HG03159 (cell line): Measurements from ENCODE around the gene PCK2.
A peak's percentile ranks its signal among the peaks of the same experiment; 100 is the strongest.

Source experiments
- ATAC-seq: cut with Tn5 transposase; IDR thresholded peaks from one replicate; pipeline ENCODE4 v1.9.1; 2021; ENCODE audit warnings: mild to moderate bottlenecking, moderate library complexity; ENCODE audit not compliant: unreplicated experiment

PCK2 gene

DNA sequence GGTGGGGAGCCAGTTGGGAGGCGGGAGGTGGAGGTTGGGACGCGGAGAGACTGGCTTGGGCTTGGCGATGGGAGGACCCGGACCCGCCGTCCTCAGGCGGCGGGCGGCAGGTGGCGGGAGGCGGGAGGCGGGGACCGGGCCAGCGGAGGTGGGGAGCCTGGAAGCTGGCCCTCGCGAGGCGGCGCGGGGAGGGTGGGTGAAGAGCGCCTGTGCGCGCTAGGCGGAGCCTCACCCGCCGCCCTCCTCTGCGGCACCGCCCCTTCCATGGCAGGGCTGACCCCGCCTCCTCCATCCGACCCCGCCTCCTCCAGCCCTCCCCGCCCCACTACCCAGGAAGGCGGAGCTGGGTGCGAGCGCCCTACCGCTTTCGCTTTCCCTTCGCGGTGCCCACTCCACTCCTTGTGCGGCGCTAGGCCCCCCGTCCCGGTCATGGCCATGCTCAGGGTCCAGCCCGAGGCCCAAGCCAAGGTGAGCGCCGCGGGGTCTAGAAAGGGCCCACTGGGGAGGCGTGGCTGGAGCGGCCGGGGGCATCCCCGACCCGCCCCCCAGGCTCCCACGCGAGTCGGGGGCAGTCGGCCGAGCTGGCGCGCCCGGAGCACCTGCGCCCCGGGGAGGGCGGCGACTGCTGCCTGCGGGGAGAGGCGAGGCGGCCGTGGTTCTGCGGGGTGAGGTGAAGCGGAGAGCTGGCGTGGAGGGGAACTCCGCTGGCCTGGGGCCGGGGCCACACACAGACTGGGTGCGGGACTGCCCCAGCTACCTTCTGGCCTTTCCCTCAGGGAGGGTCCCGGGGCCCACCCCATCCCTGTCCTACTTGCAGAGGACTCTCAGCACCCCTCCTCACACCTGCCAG lies 41.9 kb downstream of the PCK2 start, which contains the start of gene PSME1:
TSS of gene PSME1 (plus strand) at position 361 of the 850 bp plus-strand sequence. CDS start at position 430, 69 bp downstream.
- ATAC-seq = peak; percentile 81

DNA sequence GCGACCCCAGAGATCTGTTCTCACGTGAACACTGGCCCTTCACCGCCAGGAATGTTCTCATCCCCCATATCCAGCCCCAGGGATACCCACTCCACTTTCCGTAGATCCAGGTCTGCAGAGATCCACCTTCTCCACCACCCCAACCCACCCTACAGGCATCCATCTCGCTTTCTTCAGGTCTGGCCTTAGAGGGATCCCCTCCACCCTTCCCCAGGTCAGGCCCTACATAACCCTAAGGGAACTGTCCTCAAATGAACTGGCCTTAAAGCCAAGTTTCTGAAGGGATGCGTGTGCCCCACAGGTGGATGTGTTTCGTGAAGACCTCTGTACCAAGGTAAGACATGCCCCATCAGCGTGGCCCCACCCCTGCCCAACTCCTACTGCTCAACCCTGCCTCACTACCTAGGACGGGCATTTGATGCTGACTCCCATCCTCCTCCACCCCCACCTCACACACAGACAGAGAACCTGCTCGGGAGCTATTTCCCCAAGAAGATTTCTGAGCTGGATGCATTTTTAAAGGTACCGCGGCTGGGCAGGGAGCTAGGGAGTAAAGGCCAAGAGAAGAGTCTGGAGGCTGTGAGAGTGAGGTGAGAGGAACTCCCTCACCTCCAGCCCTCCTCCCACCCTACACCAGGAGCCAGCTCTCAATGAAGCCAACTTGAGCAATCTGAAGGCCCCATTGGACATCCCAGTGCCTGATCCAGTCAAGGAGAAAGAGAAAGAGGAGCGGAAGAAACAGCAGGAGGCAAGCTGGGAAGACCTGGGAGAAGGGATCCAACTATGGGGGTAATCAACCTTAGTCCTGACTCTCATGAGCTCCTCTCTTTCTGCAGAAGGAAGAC lies 42.8 kb downstream of the PCK2 start:
- no peak for ATAC-seq

DNA sequence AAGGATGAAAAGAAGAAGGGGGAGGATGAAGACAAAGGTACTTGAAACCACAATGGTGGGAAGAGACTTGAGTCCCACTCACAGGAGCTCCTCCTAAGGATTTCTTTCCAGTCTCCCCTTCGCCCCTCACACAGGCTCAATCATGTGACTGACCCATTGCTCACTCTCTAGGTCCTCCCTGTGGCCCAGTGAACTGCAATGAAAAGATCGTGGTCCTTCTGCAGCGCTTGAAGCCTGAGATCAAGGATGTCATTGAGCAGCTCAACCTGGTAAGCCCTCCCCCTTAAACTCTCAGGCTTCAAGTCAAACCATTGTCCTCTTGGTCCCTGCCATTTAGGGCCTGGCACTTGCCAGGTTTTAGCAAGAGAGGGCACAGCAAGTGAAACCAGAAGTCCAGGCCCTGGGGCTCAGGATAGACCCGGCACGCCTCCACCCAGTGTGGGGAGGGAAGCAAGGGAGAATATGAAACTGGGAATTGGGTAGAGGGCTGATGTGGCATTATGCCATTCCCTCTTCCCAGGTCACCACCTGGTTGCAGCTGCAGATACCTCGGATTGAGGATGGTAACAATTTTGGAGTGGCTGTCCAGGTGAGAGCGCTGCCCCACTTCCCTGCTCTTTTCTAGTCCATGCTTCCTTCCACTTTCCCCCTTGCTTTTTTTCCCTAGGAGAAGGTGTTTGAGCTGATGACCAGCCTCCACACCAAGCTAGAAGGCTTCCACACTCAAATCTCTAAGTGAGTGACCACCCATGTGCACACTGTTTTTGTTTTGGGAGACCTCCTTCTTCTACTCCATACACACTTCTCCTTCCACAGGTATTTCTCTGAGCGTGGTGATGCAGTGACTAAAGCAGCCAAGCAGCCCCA lies 43.7 kb downstream of the PCK2 start:
- ATAC-seq = no peak

DNA sequence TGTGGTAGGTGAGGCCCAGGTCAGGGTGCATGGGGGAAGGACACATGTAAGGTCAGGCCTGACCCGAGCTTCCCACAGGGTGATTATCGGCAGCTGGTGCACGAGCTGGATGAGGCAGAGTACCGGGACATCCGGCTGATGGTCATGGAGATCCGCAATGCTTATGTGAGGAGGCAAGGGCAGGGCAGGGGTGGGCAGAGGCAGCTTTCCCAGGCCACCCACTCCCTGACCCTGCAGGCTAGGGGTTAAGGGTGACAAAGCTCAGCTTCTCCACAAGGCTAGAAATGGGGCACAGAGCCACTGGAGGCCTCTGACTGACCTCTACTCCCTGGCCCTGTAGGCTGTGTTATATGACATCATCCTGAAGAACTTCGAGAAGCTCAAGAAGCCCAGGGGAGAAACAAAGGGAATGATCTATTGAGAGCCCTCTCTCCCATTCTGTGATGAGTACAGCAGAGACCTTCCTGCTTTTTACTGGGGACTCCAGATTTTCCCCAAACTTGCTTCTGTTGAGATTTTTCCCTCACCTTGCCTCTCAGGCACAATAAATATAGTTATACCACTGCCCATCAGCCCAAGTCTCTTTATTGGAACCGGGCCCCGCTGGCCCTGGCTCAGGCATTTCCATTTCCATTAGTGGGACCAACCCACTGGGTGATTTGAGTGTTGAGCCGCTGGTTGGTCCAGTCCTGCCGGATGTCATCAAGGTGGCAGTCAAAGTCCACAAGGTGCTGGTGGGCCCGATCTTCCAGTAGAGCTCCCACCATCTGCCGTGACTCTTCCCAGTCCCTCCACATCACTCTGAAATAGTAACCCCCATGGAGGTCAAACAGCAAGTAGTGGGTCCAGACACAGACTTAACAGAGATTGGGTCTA lies 44.5 kb downstream of the PCK2 start:
- ATAC-seq = no peak

DNA sequence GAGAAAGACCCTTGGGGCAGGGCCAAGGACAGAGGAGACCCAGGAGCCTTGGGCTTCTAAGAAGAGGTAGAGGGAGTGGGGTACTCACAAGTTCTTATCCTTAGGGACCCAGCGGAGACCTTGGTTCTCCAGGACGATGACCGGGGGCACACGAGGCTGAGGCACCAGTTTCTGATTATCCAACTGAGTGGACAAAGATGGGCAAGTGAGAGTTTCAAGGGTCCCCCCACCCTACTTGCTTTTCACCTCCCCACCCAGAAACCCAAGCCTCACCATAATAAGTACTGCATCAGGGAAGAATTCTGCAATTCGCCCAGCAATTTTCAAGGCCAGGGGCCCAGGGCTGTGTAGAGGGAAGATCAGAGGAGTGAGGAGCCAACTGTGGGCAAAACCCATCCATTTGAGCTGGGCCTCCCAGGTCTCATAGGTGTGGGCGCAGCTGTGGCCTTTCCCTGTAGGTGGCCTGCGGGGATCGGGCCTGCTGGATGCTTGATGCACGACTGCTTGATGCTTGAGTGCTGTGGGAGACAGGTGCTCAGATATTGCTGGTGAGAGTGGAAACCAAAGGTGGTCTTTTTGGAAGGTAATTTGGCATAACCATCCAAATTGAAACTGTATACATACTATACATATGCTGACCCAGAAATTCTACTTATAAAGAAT lies 45.3 kb downstream of the PCK2 start:
- no peak for ATAC-seq

DNA sequence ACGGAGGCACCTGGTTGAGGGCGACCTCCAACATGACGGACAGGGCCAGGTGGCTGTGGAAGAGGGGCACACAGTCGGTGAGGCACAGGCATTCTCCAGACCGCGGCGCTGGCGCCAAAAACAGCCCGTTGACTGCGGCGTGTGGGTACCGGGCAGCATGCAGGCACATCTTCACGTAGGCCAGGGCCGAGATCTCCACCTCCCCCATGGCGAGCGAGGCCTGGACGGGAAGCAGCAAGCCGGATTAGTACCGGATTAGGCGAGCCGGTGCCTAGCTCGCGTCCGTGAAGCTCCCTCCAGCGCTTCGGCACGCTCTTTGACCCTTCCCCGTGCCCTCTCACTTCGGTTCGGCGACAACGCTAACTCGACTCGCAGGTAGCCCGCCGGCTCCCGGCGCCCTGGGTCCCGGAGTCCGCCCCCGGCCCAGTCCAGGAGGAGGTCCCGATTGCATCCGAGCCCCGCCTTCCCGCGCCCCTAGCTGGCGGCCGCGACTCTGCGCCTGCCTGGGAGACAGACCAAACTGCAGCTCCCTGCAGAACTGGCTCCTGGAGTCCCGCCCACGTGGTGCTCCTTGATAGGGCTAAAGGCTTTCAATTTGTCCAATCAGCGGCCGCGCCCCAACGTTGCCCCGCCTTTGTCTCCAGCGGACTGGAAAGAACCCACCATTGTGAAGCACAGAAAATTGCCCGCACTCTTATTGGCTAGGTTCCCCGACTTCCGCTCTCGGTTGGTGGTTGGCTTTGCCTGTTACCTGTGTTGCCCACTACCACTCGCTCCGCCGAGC lies 47.2 kb downstream of the PCK2 start, which contains the start of gene EMC9:
TSS of gene EMC9 (minus strand) at position 495 of the 784 bp plus-strand sequence. CDS start at position 208, 287 bp downstream.
- ATAC-seq = peak; percentile 77

DNA sequence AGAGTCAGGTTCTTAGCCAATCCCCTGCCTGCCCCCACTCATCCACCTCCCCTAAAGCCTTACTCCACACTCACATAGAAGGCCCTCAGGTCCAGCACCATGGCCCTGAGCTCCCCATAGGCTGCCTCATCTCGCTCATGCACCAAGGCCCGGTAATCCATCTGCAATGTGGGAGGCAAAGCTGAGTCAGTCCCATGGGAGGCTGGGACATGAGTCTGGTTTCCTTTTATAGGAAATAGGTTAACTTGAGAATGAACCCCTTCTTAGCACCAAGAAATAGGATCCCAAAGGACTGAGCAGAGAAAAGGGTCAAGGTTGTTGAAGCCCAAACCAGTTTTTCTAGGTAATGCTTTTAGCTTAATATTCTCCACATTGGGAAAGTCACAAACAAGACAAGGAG lies 49.4 kb downstream of the PCK2 start:
- ATAC-seq = no peak

DNA sequence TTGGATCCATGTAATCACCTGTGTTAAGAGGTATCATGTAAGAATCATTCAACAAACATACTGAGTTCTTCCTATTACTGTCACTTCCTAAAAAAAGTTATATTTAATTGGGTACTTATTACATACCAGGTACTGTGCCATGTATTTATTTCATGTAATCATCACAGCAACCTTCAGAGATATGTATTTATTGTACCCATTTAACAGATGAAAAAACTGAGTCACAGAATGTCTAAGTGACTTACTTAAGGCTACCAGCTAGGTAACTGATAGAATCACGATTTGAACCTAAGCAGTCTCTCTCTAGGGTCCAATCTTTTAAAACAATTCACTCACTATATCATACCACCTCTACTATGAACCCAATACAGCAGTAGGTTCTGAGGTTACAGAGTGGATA lies 50.3 kb downstream of the PCK2 start:
- no peak for ATAC-seq

DNA sequence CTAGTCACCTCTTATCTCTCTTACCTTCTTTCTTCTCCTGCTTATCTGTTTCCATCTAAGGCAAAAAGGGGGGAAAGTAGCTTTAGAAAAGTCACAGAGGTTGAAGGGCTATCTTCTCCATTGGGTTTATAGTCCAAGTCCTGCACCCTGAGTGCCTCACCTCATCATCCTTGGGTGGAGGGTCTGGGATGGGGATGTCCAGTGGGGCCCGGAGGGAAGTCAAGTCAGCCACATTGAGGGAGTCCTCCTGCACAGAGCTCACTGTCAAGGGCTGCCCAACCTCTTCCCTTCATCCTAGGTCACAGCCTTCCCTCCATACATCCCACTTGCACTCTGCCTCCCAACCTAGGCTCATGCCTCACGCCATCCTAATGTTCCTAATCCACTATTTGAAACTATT lies 51.1 kb downstream of the PCK2 start:
- ATAC-seq = no peak

DNA sequence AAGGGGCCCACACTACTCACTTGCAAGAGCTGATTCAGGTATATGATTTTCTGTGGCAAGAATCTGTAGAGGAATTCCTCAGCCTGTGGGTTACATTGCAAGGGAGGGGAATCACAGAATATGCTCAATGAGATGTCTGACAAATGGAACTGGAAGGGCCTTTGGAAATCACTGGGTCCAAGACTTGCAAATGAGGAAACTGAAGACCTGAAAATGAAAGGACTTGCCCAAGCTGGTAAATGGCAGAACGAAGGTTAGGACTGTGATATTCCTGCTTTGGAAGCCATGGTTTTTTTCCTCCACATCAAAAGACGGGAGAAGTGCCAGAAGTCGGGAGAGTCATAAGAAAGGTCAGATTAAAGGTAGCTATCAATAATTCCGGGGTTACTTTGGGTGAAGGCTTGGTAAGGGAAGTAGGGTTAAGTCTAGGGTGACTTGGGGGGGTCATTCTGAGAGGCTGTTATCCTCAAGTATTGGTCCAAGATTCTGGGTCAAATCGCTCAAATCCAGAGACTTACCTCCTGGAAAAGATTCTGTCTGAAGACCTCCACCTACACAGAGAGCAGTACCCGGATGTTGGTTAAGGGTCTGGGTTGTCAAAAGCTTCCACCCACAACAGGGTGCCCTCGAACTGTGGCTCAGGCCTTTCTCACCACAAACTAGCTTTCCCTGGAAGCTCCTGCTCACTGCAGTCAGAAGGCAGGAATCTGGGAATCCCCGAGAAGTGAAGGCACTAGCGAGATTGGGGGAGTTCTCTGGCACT lies 51.8 kb downstream of the PCK2 start:
- no peak for ATAC-seq

DNA sequence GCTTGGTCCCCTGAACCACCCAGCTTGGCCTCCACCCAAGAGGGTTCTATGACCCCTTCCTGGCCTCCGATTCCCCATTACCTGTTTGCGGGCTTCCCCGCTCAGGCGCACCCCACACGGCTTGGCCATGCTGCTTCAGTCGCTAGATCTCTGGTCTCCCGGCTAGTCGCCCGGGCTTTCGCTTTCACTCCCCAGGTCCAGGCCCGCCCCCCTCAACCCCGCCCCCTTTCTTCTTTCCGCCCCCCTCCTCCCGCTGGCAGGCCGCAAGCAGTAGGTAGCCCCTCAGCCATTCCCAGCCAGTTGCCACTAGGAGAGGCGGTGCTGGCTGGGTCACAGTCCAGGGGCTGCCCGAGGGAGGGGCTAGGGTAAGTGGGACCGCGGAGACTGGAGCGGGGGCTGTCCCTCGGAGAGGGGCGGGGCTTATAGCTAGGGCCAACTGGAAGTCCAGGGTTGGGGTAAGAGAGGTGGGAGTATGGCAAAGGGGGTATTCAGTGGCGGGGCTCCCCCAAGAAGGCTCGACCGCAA lies 52.4 kb downstream of the PCK2 start, which contains the start of gene PSME2:
TSS of gene PSME2 (minus strand) at position 158 of the 525 bp plus-strand sequence. CDS start at position 129, 29 bp downstream.
- ATAC-seq = peak; percentile 48

DNA sequence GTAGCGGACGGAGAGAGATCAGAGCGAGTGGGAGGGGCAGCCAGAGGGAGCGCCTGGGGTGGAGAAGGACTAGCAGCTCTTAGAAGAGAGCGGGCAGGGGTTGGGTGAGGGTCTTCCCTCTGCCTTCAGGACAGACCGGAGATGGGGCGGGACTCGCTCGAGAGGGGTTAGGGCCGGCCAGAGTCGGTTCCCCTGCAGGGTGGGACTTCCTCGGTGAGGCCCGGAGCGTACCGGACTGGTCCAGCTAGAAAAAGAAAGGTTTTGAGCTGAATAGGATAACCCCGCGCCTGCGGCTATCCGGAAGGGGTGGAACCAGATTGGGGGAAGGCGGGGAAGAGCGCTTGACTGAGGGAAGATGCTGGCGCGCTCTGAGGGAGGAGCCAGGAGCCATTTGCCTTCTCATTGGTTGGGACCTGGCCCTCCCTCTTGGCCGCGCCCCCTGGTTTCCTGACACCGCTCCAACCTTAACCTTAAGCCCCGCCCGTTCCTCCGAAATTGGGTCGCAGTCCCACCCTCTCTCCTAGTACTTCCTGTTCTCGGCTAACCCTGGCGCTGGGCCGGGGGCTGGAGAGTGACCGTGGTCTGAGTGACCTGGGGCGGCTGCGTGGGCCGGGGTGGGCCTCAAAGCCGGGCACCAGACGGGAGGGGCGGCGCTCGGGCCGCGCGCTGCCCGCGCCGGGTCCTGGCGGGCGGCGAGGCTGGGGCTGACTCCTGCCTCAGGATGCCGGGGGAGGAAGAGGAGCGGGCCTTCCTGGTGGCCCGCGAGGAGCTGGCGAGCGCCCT lies 53.1 kb downstream of the PCK2 start, which contains the start of gene RNF31:
TSS of gene RNF31 (plus strand) at position 521 of the 783 bp plus-strand sequence. CDS start at position 722, 201 bp downstream.
- peak; percentile 82 for ATAC-seq

DNA sequence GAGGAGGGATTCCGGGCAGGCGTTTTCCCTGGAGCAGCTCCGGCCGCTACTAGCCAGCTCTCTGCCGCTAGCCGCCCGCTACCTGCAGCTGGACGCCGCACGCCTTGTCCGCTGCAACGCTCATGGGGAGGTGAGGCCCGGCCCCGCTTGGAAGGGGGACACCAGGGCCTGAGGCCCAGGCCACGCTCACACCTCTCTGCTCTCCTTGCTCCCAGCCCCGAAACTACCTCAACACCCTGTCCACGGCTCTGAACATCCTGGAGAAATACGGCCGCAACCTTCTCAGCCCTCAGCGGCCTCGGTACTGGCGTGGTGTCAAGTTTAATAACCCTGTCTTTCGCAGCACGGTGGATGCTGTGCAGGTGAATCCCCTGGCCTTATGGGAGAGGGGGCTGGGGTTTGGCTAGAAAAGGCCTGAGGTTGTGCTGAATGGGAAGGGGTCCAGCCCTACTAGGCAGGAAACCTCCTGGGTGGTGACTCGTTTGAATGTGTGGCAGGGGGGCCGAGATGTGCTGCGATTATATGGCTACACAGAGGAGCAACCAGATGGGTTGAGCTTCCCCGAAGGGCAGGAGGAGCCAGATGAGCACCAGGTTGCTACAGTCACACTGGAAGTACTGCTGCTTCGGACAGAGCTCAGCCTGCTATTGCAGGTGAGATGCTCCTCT lies 53.8 kb downstream of the PCK2 start:
- no peak for ATAC-seq

DNA sequence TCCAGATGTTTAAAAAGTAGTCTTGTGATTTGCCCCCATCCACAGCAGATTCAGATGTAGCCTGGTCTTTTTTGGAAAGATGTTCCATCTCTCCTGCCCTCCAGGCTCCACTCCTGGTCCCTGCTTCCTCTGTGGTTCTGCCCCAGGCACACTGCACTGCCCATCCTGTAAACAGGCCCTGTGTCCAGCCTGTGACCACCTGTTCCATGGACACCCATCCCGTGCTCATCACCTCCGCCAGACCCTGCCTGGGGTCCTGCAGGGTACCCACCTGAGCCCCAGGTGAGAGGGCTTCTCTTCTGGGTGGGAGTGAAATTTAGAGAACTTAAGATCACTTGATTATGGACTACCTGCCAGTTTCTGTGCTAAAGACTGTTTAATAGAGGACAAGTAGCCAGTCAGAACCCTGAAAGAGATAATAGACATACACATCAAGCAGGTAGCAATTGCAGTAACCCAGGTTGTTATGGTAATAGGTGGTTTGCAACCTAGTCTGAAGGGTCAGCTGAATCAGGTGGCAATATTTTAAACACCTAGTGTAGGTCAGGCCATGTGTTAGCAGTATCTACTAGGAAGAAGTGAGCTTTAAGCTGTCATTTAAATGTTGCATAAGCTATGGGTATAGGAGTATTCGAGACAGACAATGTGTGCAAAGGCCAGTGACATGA lies 55.3 kb downstream of the PCK2 start:
- no peak for ATAC-seq

DNA sequence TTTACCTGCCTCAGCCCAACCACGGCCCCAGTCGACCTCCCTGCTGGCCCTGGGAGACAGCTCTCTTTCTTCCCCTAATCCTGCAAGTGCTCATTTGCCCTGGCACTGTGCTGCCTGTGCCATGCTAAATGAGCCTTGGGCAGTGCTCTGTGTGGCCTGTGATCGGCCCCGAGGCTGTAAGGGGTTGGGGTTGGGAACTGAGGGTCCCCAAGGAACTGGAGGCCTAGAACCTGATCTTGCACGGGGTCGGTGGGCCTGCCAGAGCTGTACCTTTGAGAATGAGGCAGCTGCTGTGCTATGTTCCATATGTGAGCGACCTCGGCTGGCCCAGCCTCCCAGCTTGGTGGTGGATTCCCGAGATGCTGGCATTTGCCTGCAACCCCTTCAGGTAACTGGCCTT lies 56.0 kb downstream of the PCK2 start:
- ATAC-seq = no peak
